Putamen (tissue), 1 donor: ENCODE results near the gene COPZ1.
"Not testable (repeated sequence)": the region's sequence is repeated elsewhere in the genome, so short reads cannot be mapped to it uniquely, and the experiment has no call there.

Experiments used
- DNase-seq: peaks from one replicate; pipeline ENCODE4 v3.0.0-alpha.2; 2016; ENCODE audit warnings: low spot score

Gene COPZ1

GRCh38 chr12:54294953-54295566 is 29.9 kb upstream of the COPZ1 start:
- DNase-seq, result no peak

- no peak for DNase-seq
Measured at GRCh38 chr12:54296393-54297099, 28.4 kb upstream of the COPZ1 start.

- DNase-seq, result no peak
Measured at GRCh38 chr12:54298904-54299303, 26.0 kb upstream of the COPZ1 start.

- no peak for DNase-seq
Measured at GRCh38 chr12:54299515-54300224, 25.3 kb upstream of the COPZ1 start.

- no peak for DNase-seq
Measured at GRCh38 chr12:54300225-54300731, 24.7 kb upstream of the COPZ1 start.

- no peak for DNase-seq
Measured at GRCh38 chr12:54300732-54301427, 24.1 kb upstream of the COPZ1 start, which contains the start of gene NFE2. Gene NFE2, minus strand, starts transcription at chr12:54301015. Its CDS starts 5,767 bp downstream, at chr12:54295248.

GRCh38 chr12:54301428-54302048 is 23.4 kb upstream of the COPZ1 start:
- no peak for DNase-seq

GRCh38 chr12:54303640-54304039 is 21.3 kb upstream of the COPZ1 start:
- DNase-seq, result no peak

- no peak for DNase-seq
Measured at GRCh38 chr12:54304187-54304810, 20.6 kb upstream of the COPZ1 start.

- no peak for DNase-seq
Measured at GRCh38 chr12:54306925-54307741, 17.8 kb upstream of the COPZ1 start.

- DNase-seq, result no peak
Measured at GRCh38 chr12:54311051-54311450, 13.9 kb upstream of the COPZ1 start.

GRCh38 chr12:54312309-54312708 is 12.6 kb upstream of the COPZ1 start:
- DNase-seq, result not testable (repeated sequence)

GRCh38 chr12:54321363-54321762 is 3.6 kb upstream of the COPZ1 start:
- DNase-seq, result no peak

- DNase-seq, result not testable (repeated sequence)
Measured at GRCh38 chr12:54325442-54326109, 645 bp downstream of the COPZ1 start.

- DNase-seq, result no peak
Measured at GRCh38 chr12:54328595-54329337, 3.8 kb downstream of the COPZ1 start.

- no peak for DNase-seq
Measured at GRCh38 chr12:54329759-54330158, 4.8 kb downstream of the COPZ1 start.

- DNase-seq, result no peak
Measured at GRCh38 chr12:54330442-54330841, 5.5 kb downstream of the COPZ1 start.

GRCh38 chr12:54331461-54331860 is 6.5 kb downstream of the COPZ1 start:
- DNase-seq, result no peak

- DNase-seq, result no peak
Measured at GRCh38 chr12:54333420-54334034, 8.6 kb downstream of the COPZ1 start.
